Tibial nerve (tissue), 4 donors: Measurements from ENCODE around the gene CCDC63.

ENCODE experiments used
- CTCF ChIP-seq, 5 experiments: fragments of 200-600 bp in 3 of 5; fragments of 450-650 bp in 2 of 5; sonication (generic) in 3 of 5; IDR thresholded peaks; one replicate each; pipeline ENCODE4 v1.5.1; 2016 to 2019; ENCODE audit warnings: antibody characterized with exemption in 5 of 5, mild to moderate bottlenecking in 3 of 5, moderate library complexity in 2 of 5
- EP300 ChIP-seq, 2 donors: sonication (generic); formaldehyde crosslinking; IDR thresholded peaks; one replicate each; pipeline ENCODE4 v1.6.1; 2017; ENCODE audit warnings: antibody characterized with exemption in 2 of 2, mild to moderate bottlenecking in 1 of 2
- POLR2A ChIP-seq, 2 donors: fragments of 450-650 bp; IDR thresholded peaks; one replicate each; pipeline ENCODE4 v1.6.1; 2017; ENCODE audit warnings: antibody characterized with exemption in 2 of 2, mild to moderate bottlenecking in 2 of 2, moderate library complexity in 2 of 2

- TF ChIP-seq POLR2A (IDR thresholded peaks at IDR 0.05) (no peak), CTCF (IDR thresholded peaks at IDR 0.05) (no peak), EP300 (IDR thresholded peaks at IDR 0.05) (no peak)
Observed at GRCh38 chr12:110802489-110802888, 44.3 kb upstream of the CCDC63 start.
